Trophoblast cell (in vitro differentiated cells and primary cell): Measurements from ENCODE around the gene RTL10.
A peak's percentile ranks its signal among the peaks of the same experiment; 100 is the strongest.

Experiments
- DNase-seq, 2 donors: peaks; one replicate each; pipeline ENCODE4 v3.0.0-alpha.2; 2016
- H2AFZ ChIP-seq: 2 replicates; pipeline ENCODE4 v1.6.1; 2013; ENCODE audit warnings: low read length, moderate library complexity, mild to moderate bottlenecking; ENCODE audit not compliant: insufficient read depth, poor library complexity
- H2AK5ac ChIP-seq: 2 replicates; pipeline ENCODE4 v1.6.1; 2013; ENCODE audit warnings: mild to moderate bottlenecking, low read length
- H2BK120ac ChIP-seq: 2 replicates; pipeline ENCODE4 v1.6.1; 2013; ENCODE audit warnings: low read length, mild to moderate bottlenecking, moderate library complexity; ENCODE audit not compliant: insufficient read depth, poor library complexity
- H2BK12ac ChIP-seq: 2 replicates; pipeline ENCODE4 v1.6.1; 2013; ENCODE audit warnings: mild to moderate bottlenecking, low read length, moderate library complexity
- H2BK5ac ChIP-seq: 2 replicates; pipeline ENCODE4 v1.6.1; 2013; ENCODE audit warnings: low read length, low read depth, moderate library complexity, mild to moderate bottlenecking; ENCODE audit not compliant: poor library complexity
- H3K14ac ChIP-seq: 2 replicates; pipeline ENCODE4 v1.6.1; 2013; ENCODE audit warnings: mild to moderate bottlenecking, low read length
- H3K18ac ChIP-seq: 2 replicates; pipeline ENCODE4 v1.6.1; 2013; ENCODE audit warnings: mild to moderate bottlenecking, low read length
- H3K23ac ChIP-seq: 2 replicates; pipeline ENCODE4 v1.6.1; 2013; ENCODE audit warnings: low read length
- H3K27ac ChIP-seq: 2 replicates; pipeline ENCODE4 v1.5.1; 2013; ENCODE audit warnings: low read depth, mild to moderate bottlenecking, inconsistent platforms, low read length, moderate library complexity
- H3K27me3 ChIP-seq: 2 replicates; pipeline ENCODE4 v1.6.1; 2013; ENCODE audit warnings: inconsistent platforms, mild to moderate bottlenecking, low read length, moderate library complexity; ENCODE audit not compliant: insufficient read depth
- H3K36me3 ChIP-seq, 2 experiments: 1 replicate in 1 of 2; 2 replicates in 1 of 2; pipeline ENCODE4 v1.6.1; 2013; ENCODE audit warnings: low read length in 2 of 2, mild to moderate bottlenecking in 2 of 2, moderate library complexity in 1 of 2; ENCODE audit not compliant: insufficient read depth in 2 of 2, control insufficient read depth in 1 of 2
- H3K4ac ChIP-seq: 2 replicates; pipeline ENCODE4 v1.6.1; 2013; ENCODE audit warnings: low read depth, mild to moderate bottlenecking, low read length, moderate library complexity
- H3K4me1 ChIP-seq, 2 experiments: 1 replicate in 1 of 2; 2 replicates in 1 of 2; pipeline ENCODE4 v1.6.1; 2013; ENCODE audit warnings: low read length in 2 of 2, mild to moderate bottlenecking in 2 of 2, moderate library complexity in 1 of 2; ENCODE audit not compliant: insufficient read depth in 2 of 2, control insufficient read depth in 1 of 2
- H3K4me2 ChIP-seq: 2 replicates; pipeline ENCODE4 v1.6.1; 2013; ENCODE audit warnings: inconsistent platforms, mild to moderate bottlenecking, low read length, moderate library complexity
- H3K4me3 ChIP-seq: 2 replicates; pipeline ENCODE4 v1.5.1; 2013; ENCODE audit warnings: mild to moderate bottlenecking, low read depth, low read length, inconsistent platforms
- H3K79me1 ChIP-seq: one replicate; pipeline ENCODE4 v1.6.1; 2013; ENCODE audit warnings: low read length
- H3K79me2 ChIP-seq: 2 replicates; pipeline ENCODE4 v1.6.1; 2013; ENCODE audit warnings: low read length, mild to moderate bottlenecking; ENCODE audit not compliant: control insufficient read depth, insufficient read depth, poor library complexity
- H3K9ac ChIP-seq: 2 replicates; pipeline ENCODE4 v1.6.1; 2013; ENCODE audit warnings: mild to moderate bottlenecking, low read length
- H3K9me3 ChIP-seq: 2 replicates; pipeline ENCODE4 v1.6.1; 2013; ENCODE audit warnings: low read depth, mild to moderate bottlenecking, control low read depth, inconsistent platforms, low read length; ENCODE audit not compliant: insufficient read depth
- H4K12ac ChIP-seq: 2 replicates; pipeline ENCODE4 v1.6.1; 2013; ENCODE audit warnings: low read depth, mild to moderate bottlenecking, low read length, moderate library complexity
- H4K8ac ChIP-seq: 2 replicates; pipeline ENCODE4 v1.6.1; 2013; ENCODE audit warnings: low read depth, mild to moderate bottlenecking, low read length, moderate library complexity
- H4K91ac ChIP-seq: one replicate; pipeline ENCODE4 v1.6.1; 2013; ENCODE audit warnings: low read depth, mild to moderate bottlenecking, low read length, moderate library complexity
- WGBS: extraction: QIAGEN DNeasy Blood & Tissue Kit; methylation state at CpG from one replicate; pipeline ENCODE4 v1.1.7; 2013; ENCODE audit warnings: missing lambda C conversion rate; ENCODE audit not compliant: insufficient read length, insufficient coverage; ENCODE audit errors: extremely low coverage; 5-methylcytosine and 5-hydroxymethylcytosine counted together

RTL10 gene

GRCh38 chr22:19869497-19870152 lies 15.0 kb upstream of the RTL10 start:
- peaks cover 2% of the 10 kb centered on the region for H3K79me1 ChIP-seq
- H3K9me3 ChIP-seq = no peaks in the 10 kb centered on the region
- H2BK120ac ChIP-seq = no peak overlapping the region
- no peaks in the 10 kb centered on the region for H3K79me2 ChIP-seq
- H2AK5ac ChIP-seq = peak overlapping the region; percentile 73
- H3K4me3 ChIP-seq = no peak overlapping the region
- WGBS = no CpG with 5 or more reads among the region's 12 CpGs
- peak overlapping the region; percentile 58 for H4K91ac ChIP-seq
- no peak overlapping the region for H4K12ac ChIP-seq
- no peak overlapping the region for H3K9ac ChIP-seq
- DNase-seq = no peak
- no peak overlapping the region for H3K14ac ChIP-seq
- no peak overlapping the region for H4K8ac ChIP-seq
- no peak overlapping the region for H3K18ac ChIP-seq
- no peaks in the 10 kb centered on the region for H3K27me3 ChIP-seq
- H3K4me1 ChIP-seq = no peaks in the 10 kb centered on the region
- no peak overlapping the region for H3K4me2 ChIP-seq
- H2BK12ac ChIP-seq = peak overlapping the region; percentile 42
- H3K27ac ChIP-seq = no peak overlapping the region
- no peak overlapping the region for H2BK5ac ChIP-seq
- H2AFZ ChIP-seq = no peak overlapping the region
- H3K36me3 ChIP-seq = no peaks in the 10 kb centered on the region
- H3K23ac ChIP-seq = no peak overlapping the region
- no peak overlapping the region for H3K4ac ChIP-seq

- WGBS = no CpG with 5 or more reads among the region's 23 CpGs
- H2AK5ac ChIP-seq = peak overlapping the region; percentile 73
- H3K9ac ChIP-seq = no peak overlapping the region
- no peak overlapping the region for H4K12ac ChIP-seq
- H4K8ac ChIP-seq = no peak overlapping the region
- no peak overlapping the region for H3K4me2 ChIP-seq
- H3K4me3 ChIP-seq = no peak overlapping the region
- peak overlapping the region; percentile 45 for H2BK12ac ChIP-seq
- no peak overlapping the region for H3K4ac ChIP-seq
- no peak overlapping the region for H2BK5ac ChIP-seq
- no peak overlapping the region for H3K27ac ChIP-seq
- H2BK120ac ChIP-seq = no peak overlapping the region
- no peaks in the 10 kb centered on the region for H3K79me2 ChIP-seq
- no peaks in the 10 kb centered on the region for H3K27me3 ChIP-seq
- no peak for DNase-seq
- no peaks in the 10 kb centered on the region for H3K4me1 ChIP-seq
- no peak overlapping the region for H3K23ac ChIP-seq
- no peaks in the 10 kb centered on the region for H3K36me3 ChIP-seq
- H3K79me1 ChIP-seq = peaks cover 2% of the 10 kb centered on the region
- H4K91ac ChIP-seq = peak overlapping the region; percentile 58
- H3K9me3 ChIP-seq = no peaks in the 10 kb centered on the region
- peak overlapping the region; percentile 33 for H3K18ac ChIP-seq
- H2AFZ ChIP-seq = no peak overlapping the region
- H3K14ac ChIP-seq = no peak overlapping the region
Observed at GRCh38 chr22:19868773-19869471, 14.2 kb upstream of the RTL10 start.

GRCh38 chr22:19868333-19868732 lies 13.7 kb upstream of the RTL10 start:
- Histone ChIP-seq H3K4me2 (no peak overlapping the region), H3K4me1 (no peaks in the 10 kb centered on the region), H3K18ac (no peak overlapping the region), H3K23ac (no peak overlapping the region), H2BK120ac (no peak overlapping the region), H3K9me3 (no peaks in the 10 kb centered on the region), H3K27me3 (no peaks in the 10 kb centered on the region), H3K79me2 (no peaks in the 10 kb centered on the region), H3K79me1 (peaks cover 2% of the 10 kb centered on the region), H4K91ac (no peak overlapping the region), H2BK12ac (no peak overlapping the region), H2AK5ac (no peak overlapping the region), H3K36me3 (no peaks in the 10 kb centered on the region), H4K12ac (no peak overlapping the region), H2AFZ (no peak overlapping the region), H3K4ac (no peak overlapping the region), H3K27ac (no peak overlapping the region), H2BK5ac (no peak overlapping the region), H3K4me3 (no peak overlapping the region), H4K8ac (no peak overlapping the region), H3K9ac (no peak overlapping the region), H3K14ac (no peak overlapping the region)
- no peak for DNase-seq
- WGBS = no CpG with 5 or more reads among the region's 3 CpGs

GRCh38 chr22:19867617-19868016 lies 12.9 kb upstream of the RTL10 start:
- no peaks in the 10 kb centered on the region for H3K4me1 ChIP-seq
- DNase-seq = no peak
- no peaks in the 10 kb centered on the region for H3K9me3 ChIP-seq
- no peak overlapping the region for H4K8ac ChIP-seq
- H3K27ac ChIP-seq = no peak overlapping the region
- H3K4me2 ChIP-seq = no peak overlapping the region
- no peak overlapping the region for H3K14ac ChIP-seq
- H2AFZ ChIP-seq = no peak overlapping the region
- H2BK12ac ChIP-seq = no peak overlapping the region
- H3K27me3 ChIP-seq = no peaks in the 10 kb centered on the region
- H2BK120ac ChIP-seq = no peak overlapping the region
- H4K91ac ChIP-seq = no peak overlapping the region
- no peaks in the 10 kb centered on the region for H3K36me3 ChIP-seq
- H3K79me1 ChIP-seq = peaks cover 2% of the 10 kb centered on the region
- H3K79me2 ChIP-seq = no peaks in the 10 kb centered on the region
- H3K4me3 ChIP-seq = no peak overlapping the region
- H2AK5ac ChIP-seq = no peak overlapping the region
- no peak overlapping the region for H4K12ac ChIP-seq
- H3K23ac ChIP-seq = no peak overlapping the region
- WGBS = no CpG with 5 or more reads among the region's 7 CpGs
- H2BK5ac ChIP-seq = no peak overlapping the region
- H3K4ac ChIP-seq = no peak overlapping the region
- no peak overlapping the region for H3K9ac ChIP-seq
- no peak overlapping the region for H3K18ac ChIP-seq
